ENCODE data around the gene NAB2.

The NAB2 gene

GRCh38 chr12:57099766-57100165, 10.9 kb downstream of the NAB2 start:
- no peak for TF ChIP-seq CTCF (IDR thresholded peaks at IDR 0.05)

GRCh38 chr12:57101892-57102695, 13.2 kb downstream of the NAB2 start:
- no peak for TF ChIP-seq CTCF (IDR thresholded peaks at IDR 0.05)

- no peak for TF ChIP-seq CTCF (IDR thresholded peaks at IDR 0.05)
Measured at GRCh38 chr12:57103856-57104255, 14.9 kb downstream of the NAB2 start.

DNA sequence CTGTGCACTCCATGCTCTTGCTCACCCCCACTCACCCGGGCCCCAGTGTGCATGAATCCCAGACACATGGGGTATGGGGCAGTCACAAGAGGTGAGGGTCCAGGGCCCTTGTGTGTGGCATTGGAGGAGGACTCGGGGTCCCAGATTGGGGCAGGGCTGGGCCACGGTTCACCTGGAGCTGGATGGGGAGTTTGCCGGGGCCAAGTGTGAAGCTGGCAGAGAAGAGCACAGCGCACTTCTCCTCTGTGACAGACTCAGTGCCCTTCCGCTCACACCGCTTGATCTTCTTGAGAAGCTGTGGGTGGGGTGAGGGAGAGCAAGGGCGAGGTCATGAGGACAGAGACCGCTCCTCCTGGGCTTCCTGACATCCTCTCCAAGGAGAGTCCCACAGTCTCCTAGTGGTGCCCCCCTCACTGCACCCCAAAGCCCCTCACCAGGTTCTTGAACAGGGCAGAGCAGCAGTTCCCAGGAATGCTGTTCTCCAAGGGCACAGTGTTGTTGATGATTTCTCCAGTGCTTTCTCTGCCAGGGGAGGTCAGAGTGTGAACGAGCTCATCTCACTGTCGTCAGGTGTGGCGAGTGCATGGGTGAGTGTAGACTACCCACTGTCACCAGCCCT, 15.5 kb downstream of the NAB2 start:
- TF ChIP-seq CTCF (IDR thresholded peaks at IDR 0.05): no peak

GRCh38 chr12:57105011-57105753, 16.3 kb downstream of the NAB2 start:
- no peak for TF ChIP-seq CTCF (IDR thresholded peaks at IDR 0.05)

DNA sequence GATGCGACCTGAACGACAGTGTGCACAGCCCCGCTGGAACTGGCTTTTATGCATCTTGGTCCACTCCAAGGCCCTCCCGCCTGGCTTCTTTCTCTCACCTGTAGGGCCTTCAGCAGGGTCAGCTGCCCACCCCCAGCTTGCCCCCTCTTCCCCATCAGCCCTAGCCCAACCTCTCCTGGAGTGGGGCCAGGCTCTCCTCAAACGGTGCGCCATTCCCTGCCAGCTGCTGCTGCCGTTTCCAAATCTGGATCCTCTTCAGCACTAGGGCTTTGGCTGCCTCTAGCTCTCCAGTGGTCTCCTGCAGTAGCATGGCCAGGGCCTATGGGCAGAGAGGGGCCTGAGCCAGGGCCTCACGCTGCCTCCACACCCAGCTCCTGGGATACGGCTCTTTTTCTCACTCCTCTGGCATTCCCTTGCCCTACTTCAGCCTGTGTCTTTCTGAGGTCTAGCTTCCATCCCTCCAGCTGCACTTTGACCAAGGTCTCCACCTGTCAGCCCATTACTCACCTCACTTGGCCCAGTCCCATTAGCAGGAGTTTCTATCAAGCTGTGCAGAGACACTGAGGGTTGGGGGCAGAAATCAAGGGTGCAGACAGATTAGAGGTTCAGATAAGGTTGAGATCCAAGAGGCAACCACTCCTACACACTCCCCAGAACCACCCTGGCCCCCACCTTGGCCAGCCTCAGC, 17.3 kb downstream of the NAB2 start:
- TF ChIP-seq CTCF (IDR thresholded peaks at IDR 0.05): no peak

- TF ChIP-seq CTCF (IDR thresholded peaks at IDR 0.05): no peak
Measured at GRCh38 chr12:57107456-57108155, 18.7 kb downstream of the NAB2 start.
